ENCODE data around the gene NSMF.

Gene NSMF

DNA sequence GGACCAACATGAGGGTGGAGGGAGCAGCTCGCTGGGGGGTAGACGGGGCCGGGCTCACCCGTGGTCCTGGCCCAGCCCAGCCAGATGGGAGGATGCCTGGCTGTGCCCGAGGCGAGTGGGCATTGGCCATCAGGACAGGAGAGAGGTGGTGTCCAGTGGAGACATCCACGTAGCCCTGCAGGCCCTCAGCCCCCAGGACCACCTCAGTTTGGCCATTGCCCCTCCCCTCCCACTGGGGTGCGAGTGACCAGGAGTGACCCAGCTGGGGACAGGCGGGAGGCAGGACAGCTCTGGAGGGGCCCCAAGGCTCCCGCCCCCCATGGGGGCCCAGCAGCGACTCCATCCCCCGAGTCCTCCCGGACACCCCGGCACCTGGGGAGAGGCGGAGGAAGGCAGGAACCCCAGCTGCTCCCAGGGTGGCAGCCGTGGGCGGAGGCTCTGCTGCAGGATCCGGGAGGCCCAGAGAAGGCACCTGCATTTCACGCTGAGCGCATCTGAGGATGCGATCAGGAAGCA lies 27.7 kb downstream of the NSMF start:
- no peak for TF ChIP-seq GATA2 (IDR thresholded peaks at IDR 0.05; ENCODE audit: low read depth, low read length)
- TF ChIP-seq GATA3 (IDR thresholded peaks at IDR 0.05; ENCODE audit: low read depth, low read length) = no peak

GRCh38 chr9:137430723-137431415 lies 28.3 kb downstream of the NSMF start:
- TF ChIP-seq GATA2 (IDR thresholded peaks at IDR 0.05; ENCODE audit: low read depth, low read length) = no peak

DNA sequence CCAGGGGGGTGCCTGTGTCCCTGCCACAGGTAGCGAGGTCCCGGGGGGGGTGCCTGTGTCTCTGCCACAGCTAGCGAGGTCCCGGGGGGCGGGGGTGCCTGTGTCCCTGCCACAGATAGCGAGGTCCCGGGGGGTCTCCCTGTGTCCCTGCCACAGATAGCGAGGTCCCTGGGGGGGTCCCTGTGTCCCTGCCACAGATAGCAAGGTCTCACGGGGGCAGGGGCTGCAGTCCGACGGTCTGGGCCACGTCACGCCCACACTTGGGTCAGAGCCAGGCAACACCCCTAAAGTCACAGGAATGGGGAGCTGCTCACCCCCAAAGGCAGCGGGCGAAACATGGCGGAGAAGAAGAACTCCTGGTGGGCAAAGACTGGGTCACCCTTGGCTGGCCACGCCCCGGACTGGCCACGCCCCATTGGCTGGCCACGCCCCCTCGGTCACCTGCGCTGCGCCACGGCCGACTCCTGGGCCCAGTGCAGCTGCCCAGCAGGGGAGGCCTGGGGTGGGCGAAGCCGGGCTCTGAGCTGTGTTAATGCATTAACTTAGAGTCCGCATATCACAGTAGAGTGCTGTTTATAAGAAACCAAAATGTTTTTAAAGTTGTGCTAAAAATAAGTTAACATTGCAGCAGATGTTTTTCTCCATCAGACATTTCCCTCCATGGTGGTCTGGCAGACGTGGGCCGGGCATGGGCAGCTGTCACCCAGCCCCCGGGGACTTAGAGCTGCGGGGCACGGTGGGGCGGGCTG lies 29.0 kb downstream of the NSMF start:
- TF ChIP-seq GATA2 (IDR thresholded peaks at IDR 0.05; ENCODE audit: low read depth, low read length) (no peak), GATA3 (IDR thresholded peaks at IDR 0.05; ENCODE audit: low read depth, low read length) (no peak)

GRCh38 chr9:137429546-137429890 lies 29.6 kb downstream of the NSMF start:
- TF ChIP-seq GATA3 (IDR thresholded peaks at IDR 0.05; ENCODE audit: low read depth, low read length) (no peak), GATA2 (IDR thresholded peaks at IDR 0.05; ENCODE audit: low read depth, low read length) (no peak)

GRCh38 chr9:137428841-137429545 lies 30.1 kb downstream of the NSMF start:
- TF ChIP-seq GATA3 (IDR thresholded peaks at IDR 0.05; ENCODE audit: low read depth, low read length) (no peak), GATA2 (IDR thresholded peaks at IDR 0.05; ENCODE audit: low read depth, low read length) (no peak)

- TF ChIP-seq GATA3 (IDR thresholded peaks at IDR 0.05; ENCODE audit: low read depth, low read length) (no peak), GATA2 (IDR thresholded peaks at IDR 0.05; ENCODE audit: low read depth, low read length) (no peak)
Observed at GRCh38 chr9:137428311-137428630, 30.9 kb downstream of the NSMF start.

DNA sequence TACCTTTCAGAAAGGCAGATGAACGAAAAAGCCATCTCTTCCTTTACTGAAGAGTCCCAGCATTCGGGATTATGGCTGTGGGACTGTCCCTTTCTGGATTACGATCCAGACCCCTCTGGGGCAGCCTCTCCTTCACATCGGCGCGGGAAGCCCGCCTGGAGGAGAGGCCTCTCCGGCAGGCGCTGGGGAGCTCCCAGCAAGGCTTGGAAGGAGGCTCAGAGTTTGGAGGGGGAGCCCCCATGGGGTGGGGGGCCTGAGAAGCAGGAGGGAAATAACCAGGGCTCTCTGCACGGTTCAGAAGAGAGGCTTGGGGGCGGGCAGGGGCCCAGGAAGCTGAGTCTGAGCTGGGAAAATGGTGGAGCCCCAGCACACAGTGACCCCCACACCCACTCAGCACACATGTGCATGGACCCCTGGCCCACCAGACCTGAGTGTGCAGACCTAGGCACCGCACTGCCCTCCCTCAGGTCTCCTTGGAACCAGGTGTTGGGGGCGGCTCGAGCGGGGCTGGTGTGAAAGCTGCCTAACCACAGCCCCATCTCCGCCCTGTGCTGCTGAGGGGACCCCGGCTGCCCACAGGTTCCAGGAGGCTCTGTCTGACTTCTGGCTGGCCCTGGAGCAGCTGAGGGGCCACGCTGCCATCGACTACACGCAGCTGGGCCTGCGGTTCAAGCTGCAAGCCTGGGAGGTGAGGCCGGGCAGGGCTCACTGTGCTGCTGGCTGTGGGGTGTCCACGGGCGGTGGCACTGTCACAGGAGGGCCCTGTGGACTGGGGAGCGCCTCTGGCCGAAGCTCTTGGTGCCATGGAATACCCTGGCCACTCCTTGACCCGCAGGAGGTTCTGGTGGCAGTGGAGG lies 31.5 kb downstream of the NSMF start:
- TF ChIP-seq GATA2 (IDR thresholded peaks at IDR 0.05; ENCODE audit: low read depth, low read length) (no peak), GATA3 (IDR thresholded peaks at IDR 0.05; ENCODE audit: low read depth, low read length) (no peak)

GRCh38 chr9:137426018-137426681 lies 33.0 kb downstream of the NSMF start:
- TF ChIP-seq GATA2 (IDR thresholded peaks at IDR 0.05; ENCODE audit: low read depth, low read length) = no peak
- no peak for TF ChIP-seq GATA3 (IDR thresholded peaks at IDR 0.05; ENCODE audit: low read depth, low read length)

DNA sequence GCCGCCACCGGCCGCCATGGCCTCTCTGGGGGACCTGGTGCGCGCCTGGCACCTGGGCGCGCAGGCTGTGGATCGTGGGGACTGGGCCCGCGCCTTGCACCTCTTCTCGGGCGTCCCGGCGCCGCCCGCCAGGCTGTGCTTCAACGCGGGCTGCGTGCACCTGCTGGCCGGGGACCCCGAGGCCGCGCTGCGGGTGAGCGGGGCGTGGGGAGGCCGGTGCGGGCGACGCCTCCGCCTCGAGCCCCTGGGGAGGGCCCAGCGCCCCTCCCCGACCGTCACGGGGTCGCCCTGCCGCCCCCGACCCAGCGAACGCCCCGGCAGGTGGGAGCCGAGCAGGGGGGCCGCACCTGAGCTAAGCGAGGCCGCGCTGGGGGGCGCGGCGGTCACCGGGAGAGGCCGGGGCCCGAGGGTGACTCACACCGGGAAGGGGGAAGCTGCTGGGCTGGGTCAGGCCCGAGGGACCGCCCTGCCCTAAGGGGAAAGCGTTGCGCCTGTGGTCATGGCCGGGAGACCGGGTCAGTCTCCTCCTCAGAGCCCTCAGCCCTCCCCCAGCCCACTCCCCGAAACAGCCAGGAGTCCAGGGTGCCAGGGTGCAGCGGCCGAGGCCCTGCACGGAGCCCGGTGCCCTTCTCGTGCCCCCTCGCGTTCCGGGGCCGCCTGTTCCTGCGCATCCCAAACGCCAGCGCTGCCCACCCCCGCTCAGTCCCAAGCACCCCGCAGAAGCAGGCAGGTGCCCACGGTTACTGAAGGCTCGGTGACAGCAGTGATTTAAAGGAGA lies 35.4 kb downstream of the NSMF start:
- TF ChIP-seq GATA3 (IDR thresholded peaks at IDR 0.05; ENCODE audit: low read depth, low read length) (no peak), GATA2 (IDR thresholded peaks at IDR 0.05; ENCODE audit: low read depth, low read length) (no peak)

DNA sequence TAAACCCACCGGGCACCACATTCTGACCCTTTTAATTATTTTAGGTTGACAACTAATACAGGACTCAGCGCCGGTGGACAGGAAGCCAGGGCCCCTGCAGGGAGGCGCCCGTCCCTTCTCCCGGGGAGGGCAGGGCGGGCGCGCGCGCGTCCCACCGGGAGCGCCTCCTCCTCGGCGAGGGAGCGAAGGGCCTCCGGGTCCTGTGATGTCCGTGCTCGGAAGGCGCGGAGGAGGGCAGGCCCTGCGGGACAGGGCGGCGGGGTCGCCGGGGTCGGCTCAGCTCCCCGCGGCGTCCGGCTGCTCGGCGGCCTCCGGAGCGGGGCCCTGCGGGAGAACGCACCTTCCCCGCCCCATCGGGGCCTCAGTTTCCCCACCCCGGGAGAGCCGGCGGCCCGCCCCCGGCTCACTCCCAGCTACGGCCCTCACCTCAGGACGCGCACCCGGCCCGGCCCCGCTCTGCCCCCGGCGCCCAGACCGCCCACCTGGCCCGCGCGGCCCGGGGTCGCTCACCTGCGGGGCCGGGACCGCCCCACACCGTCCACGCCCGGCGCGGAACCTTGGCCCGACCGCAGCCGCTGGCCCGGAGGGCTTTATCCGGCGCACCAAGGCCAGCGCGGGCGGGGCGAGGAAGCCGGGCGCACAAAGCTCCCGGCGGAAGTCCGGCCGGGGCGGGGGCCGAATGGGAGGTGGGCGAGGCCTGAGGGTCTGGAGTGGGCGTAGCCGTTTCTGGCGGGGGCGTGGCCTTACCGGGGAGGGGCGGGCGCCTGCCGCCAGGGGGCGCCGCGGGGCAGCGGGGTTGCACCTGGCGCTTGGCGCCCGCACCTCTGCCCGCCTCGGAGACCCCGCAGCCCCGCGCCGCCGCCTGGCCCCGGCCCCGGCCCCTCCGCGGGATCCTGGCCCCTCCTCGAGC lies 36.3 kb downstream of the NSMF start, which contains the start of the genes EXD3 and NOXA1:
EXD3 (minus strand) TSS at position 559 of the 910 bp plus-strand sequence. CDS start 27,805 bp downstream, outside the sequence.
NOXA1 (plus strand) TSS at position 790 of the 910 bp plus-strand sequence. CDS start 137 bp downstream, outside the sequence.
- no peak for TF ChIP-seq GATA2 (IDR thresholded peaks at IDR 0.05; ENCODE audit: low read depth, low read length)
- TF ChIP-seq GATA3 (IDR thresholded peaks at IDR 0.05; ENCODE audit: low read depth, low read length) = no peak

DNA sequence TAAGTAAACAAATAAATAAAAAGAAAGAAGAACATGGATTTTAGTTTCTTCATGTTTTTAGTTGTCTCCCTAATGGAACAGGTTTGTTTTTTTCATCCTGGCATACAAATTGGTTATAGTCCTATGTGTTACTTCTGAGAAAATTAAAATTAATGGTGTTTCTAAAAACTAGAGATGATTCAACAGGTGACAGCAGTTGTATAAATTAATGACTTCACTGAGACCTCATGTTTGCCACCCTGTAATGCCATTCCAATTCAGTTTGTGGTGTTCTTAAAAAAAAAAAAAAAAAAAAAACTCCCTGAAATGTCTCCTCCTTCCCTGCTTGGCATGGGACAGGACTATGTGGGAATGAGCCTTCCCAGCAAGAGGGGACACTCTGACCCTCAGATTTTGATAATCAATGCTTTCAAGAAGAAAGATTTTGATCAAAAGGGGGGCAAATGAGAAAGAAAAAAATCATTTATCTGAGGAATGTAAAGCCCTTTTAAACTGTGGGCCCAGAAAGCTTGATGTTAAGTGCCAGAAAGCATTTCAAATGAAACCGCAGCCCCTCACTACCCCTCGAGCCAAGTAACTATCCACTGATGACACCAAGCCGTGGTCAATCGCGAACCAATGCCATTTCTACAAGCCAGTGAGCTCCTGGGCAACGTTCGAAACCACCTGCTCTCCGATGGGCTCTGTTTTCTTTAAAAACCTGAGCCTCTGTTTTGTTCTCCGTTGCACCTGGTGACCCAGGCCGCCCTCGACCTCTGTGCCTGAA lies 37.1 kb downstream of the NSMF start:
- no peak for TF ChIP-seq GATA3 (IDR thresholded peaks at IDR 0.05; ENCODE audit: low read depth, low read length)
- TF ChIP-seq GATA2 (IDR thresholded peaks at IDR 0.05; ENCODE audit: low read depth, low read length) = no peak
